ENCODE measurements around the gene SMAD6. TPM values are rescaled to one million over a fixed set of nuclear protein-coding genes. Genes with fewer than 3 reads are reported as not detected.
A peak's percentile ranks its signal among the peaks of the same experiment; 100 is the strongest.

SMAD6 gene
- total RNA-seq, 6 experiments from 2014 or later = 10.2 to 18.1 (median 16.4) TPM

DNA sequence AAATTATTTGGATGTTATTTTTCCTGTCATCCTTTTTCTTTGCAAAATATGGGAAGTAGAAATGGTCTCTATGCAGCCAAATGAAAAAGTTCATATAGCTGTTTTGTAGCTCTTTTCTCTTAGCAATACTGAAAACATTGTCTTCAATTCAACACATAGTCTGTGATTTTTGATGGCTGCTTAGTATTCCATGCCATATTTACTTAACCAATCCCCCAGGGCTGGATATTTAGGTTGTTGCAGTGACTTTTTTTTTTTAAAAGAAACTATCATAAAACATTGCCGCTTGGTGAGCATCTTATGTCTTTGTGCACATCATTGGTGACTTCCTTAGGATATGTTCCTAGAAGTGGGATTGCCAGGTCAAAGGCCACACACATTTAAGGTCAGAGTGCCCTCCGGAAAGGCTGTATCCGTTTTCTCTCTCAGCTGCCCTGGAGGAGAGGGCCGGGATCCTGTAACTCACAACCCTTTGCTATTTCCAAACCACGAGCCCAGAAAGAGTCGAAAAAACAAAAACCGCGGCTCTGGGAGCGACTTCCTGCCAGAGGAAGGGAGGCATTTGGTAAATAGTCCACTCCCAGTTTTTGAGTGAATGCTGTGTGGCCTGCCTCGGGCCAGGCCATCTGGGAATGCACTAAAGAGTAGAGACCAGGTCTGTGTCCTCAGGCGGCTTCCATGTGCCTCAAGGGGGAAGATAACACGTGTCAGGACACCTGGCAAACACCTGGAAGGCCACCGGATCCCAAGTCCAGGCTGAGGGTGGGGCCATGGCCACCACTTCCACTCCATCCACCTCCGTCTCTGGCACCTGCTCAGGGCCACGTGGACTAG, 41.9 kb downstream of the SMAD6 start:
- H3K4me1 Mint-ChIP-seq (ENCODE audit: low read depth) = peaks cover 80% of the 10 kb centered on the region
- no peaks in the 10 kb centered on the region for H3K9me3 Mint-ChIP-seq
- DNase-seq = no peak
- no peak for TF ChIP-seq CTCF (IDR thresholded peaks at IDR 0.05)
- peak overlapping the region; percentile 79 for H3K27ac Mint-ChIP-seq
- H3K27me3 Mint-ChIP-seq (ENCODE audit: insufficient read depth) = no peaks in the 10 kb centered on the region; the same call in 1 of the 2 replicates
- H3K36me3 Mint-ChIP-seq (ENCODE audit: low read depth) = peaks cover 7% of the 10 kb centered on the region; the same call in 1 of the 2 replicates
- peak overlapping the region; percentile 22; the same call in 1 of the 2 replicates for H3K4me3 Mint-ChIP-seq

DNA sequence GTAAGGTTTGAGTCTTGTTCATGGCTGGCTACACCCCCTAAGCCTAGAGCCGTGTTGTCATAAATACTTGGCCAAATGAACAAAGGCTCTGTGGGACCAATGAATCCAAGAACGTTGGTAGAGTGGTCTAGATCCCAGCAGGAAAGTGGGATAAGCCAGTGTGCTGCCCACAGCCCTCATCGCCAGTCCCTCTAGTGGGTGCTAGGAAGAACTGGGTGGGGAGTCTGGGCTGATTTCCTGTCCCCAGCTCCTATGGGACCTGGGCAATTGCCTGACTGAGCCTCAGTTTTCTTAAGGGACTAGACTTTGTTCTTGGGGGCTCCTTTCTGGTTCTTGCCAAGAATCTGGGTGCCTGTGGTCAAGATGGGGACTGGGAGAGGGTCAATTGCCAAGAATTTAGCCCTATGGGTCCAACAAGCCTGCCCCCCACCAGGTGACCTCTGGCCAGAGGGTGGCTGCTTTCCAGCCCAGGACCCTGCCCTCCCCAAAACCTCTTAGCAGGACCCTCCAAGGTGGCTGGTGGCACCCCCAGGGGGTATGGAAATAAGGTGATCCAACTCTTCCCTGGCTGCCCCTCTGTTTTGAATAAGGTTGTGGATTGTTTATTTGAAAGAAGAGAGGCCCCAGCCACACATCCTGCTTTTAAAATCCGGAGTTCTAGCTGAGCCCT, 42.7 kb downstream of the SMAD6 start:
- 0 out of 2 replicates have a peak overlapping the region, but pooled peaks have one; percentile 22 for H3K4me3 Mint-ChIP-seq
- H3K27ac Mint-ChIP-seq = peak overlapping the region; percentile 79
- H3K36me3 Mint-ChIP-seq (ENCODE audit: low read depth) = peaks cover 15% of the 10 kb centered on the region
- no peaks in the 10 kb centered on the region; the same call in 1 of the 2 replicates for H3K27me3 Mint-ChIP-seq (ENCODE audit: insufficient read depth)
- DNase-seq = no peak
- no peaks in the 10 kb centered on the region; the same call in 1 of the 2 replicates for H3K9me3 Mint-ChIP-seq
- peaks cover 88% of the 10 kb centered on the region for H3K4me1 Mint-ChIP-seq (ENCODE audit: low read depth)
- no peak for TF ChIP-seq CTCF (IDR thresholded peaks at IDR 0.05)

GRCh38 chr15:66745530-66746230, 43.6 kb downstream of the SMAD6 start:
- H3K4me1 Mint-ChIP-seq (ENCODE audit: low read depth) = peaks cover 88% of the 10 kb centered on the region
- H3K27ac Mint-ChIP-seq = peak overlapping the region; percentile 75
- H3K9me3 Mint-ChIP-seq = no peaks in the 10 kb centered on the region; the same call in 1 of the 2 replicates
- no peak for DNase-seq
- TF ChIP-seq CTCF (IDR thresholded peaks at IDR 0.05) = no peak
- H3K27me3 Mint-ChIP-seq (ENCODE audit: insufficient read depth) = no peaks in the 10 kb centered on the region; the same call in 1 of the 2 replicates
- H3K4me3 Mint-ChIP-seq = no peak overlapping the region
- H3K36me3 Mint-ChIP-seq (ENCODE audit: low read depth) = peaks cover 23% of the 10 kb centered on the region

GRCh38 chr15:66746231-66746605, 44.2 kb downstream of the SMAD6 start:
- no peak for DNase-seq
- Mint-ChIP-seq H3K4me1 (ENCODE audit: low read depth) (peaks cover 88% of the 10 kb centered on the region), H3K27me3 (ENCODE audit: insufficient read depth) (no peaks in the 10 kb centered on the region; the same call in 1 of the 2 replicates), H3K4me3 (no peak overlapping the region), H3K27ac (0 out of 2 replicates have a peak overlapping the region, but pooled peaks have one; percentile 24), H3K36me3 (ENCODE audit: low read depth) (peaks cover 23% of the 10 kb centered on the region), H3K9me3 (no peaks in the 10 kb centered on the region; the same call in 1 of the 2 replicates)
- TF ChIP-seq CTCF (IDR thresholded peaks at IDR 0.05) = no peak

DNA sequence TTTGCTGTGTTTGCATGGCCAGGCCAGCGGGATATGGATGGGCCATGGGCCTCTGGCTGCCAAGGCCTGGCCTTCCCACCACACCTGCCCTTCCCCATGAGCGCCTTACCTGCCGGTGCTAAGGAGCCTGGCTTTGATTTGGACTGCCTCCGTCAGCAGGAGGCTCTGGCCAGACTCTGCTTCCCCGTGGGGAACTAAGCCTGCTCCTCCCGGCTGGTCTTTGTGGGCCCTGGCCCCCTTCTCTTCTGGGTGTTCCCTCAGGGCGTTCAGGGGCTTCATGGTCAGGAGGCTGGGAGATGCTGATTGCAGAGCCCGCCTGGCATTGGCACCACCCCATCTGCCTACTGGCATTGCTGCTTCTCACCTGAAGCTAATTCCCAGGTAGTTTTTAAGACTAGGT, 45.2 kb downstream of the SMAD6 start:
- no peak for DNase-seq
- no peak for TF ChIP-seq CTCF (IDR thresholded peaks at IDR 0.05)
- Mint-ChIP-seq H3K9me3 (no peaks in the 10 kb centered on the region; the same call in 1 of the 2 replicates), H3K27me3 (ENCODE audit: insufficient read depth) (no peaks in the 10 kb centered on the region; the same call in 1 of the 2 replicates), H3K36me3 (ENCODE audit: low read depth) (peaks cover 27% of the 10 kb centered on the region), H3K4me1 (ENCODE audit: low read depth) (peaks cover 88% of the 10 kb centered on the region), H3K27ac (no peak overlapping the region; the same call in 1 of the 2 replicates), H3K4me3 (no peak overlapping the region)
